Hepatocyte (in vitro differentiated cells): ENCODE results near the gene AQP11. TPM values are rescaled to one million over a fixed set of nuclear protein-coding genes. Genes with fewer than 3 reads are reported as not detected.
"Not testable (repeated sequence)": the region's sequence is repeated elsewhere in the genome, so short reads cannot be mapped to it uniquely, and the experiment has no call there.

Experiments
- DNase-seq: peaks from one replicate; pipeline ENCODE4 v3.0.0-alpha.2; 2016; ENCODE audit warnings: low spot score
- H2AFZ ChIP-seq: fragments of 200-600 bp; sonication (generic); 2 replicates; pipeline ENCODE4 v1.6.0; 2016; ENCODE audit warnings: antibody characterized with exemption, mild to moderate bottlenecking
- H3K27ac ChIP-seq: fragments of 200-600 bp; sonication (generic); 2 replicates; pipeline ENCODE4 v1.5.1; 2016; ENCODE audit warnings: mild to moderate bottlenecking
- H3K27me3 ChIP-seq: fragments of 200-600 bp; sonication (generic); 2 replicates; pipeline ENCODE4 v1.6.1; 2016
- H3K36me3 ChIP-seq: fragments of 200-600 bp; sonication (generic); replicated peaks from 2 replicates; pipeline ENCODE4 v1.5.1; 2016; ENCODE audit warnings: low read depth; ENCODE audit not compliant: insufficient read depth
- H3K4me1 ChIP-seq: fragments of 200-600 bp; sonication (generic); 2 replicates; pipeline ENCODE4 v1.5.1; 2016; ENCODE audit warnings: mild to moderate bottlenecking, moderate library complexity; ENCODE audit not compliant: insufficient read depth
- H3K4me2 ChIP-seq: fragments of 200-600 bp; sonication (generic); 2 replicates; pipeline ENCODE4 v1.6.0; 2016
- H3K4me3 ChIP-seq: fragments of 200-600 bp; sonication (generic); 2 replicates; pipeline ENCODE4 v1.5.1; 2016; ENCODE audit warnings: mild to moderate bottlenecking
- H3K79me2 ChIP-seq: fragments of 200-600 bp; sonication (generic); 2 replicates; pipeline ENCODE4 v1.6.0; 2017; ENCODE audit warnings: mild to moderate bottlenecking
- H3K9me2 ChIP-seq: fragments of 200-600 bp; sonication (generic); replicated peaks from 2 replicates; pipeline ENCODE4 v1.6.0; 2017; ENCODE audit warnings: mild to moderate bottlenecking; ENCODE audit not compliant: insufficient read depth
- H3K9me3 ChIP-seq: fragments of 200-600 bp; sonication (generic); 2 replicates; pipeline ENCODE4 v1.5.1; 2016; ENCODE audit warnings: low read depth, mild to moderate bottlenecking
- H4K20me1 ChIP-seq: fragments of 200-600 bp; sonication (generic); 2 replicates; pipeline ENCODE4 v1.6.0; 2016; ENCODE audit warnings: mild to moderate bottlenecking; ENCODE audit not compliant: insufficient read depth, poor library complexity, severe bottlenecking
- EZH2 ChIP-seq: fragments of 200-600 bp; sonication (generic); IDR thresholded peaks from 2 replicates; pipeline ENCODE4 v1.6.1; 2016; ENCODE audit warnings: antibody characterized with exemption, mild to moderate bottlenecking, borderline replicate concordance
- EZH2phosphoT487 ChIP-seq: fragments of 200-600 bp; sonication (generic); IDR thresholded peaks from one replicate; pipeline ENCODE4 v1.6.1; 2018; ENCODE audit warnings: antibody characterized with exemption, mild to moderate bottlenecking, low read depth, moderate library complexity; ENCODE audit not compliant: unreplicated experiment, severe bottlenecking
- WGBS: methylation state at CpG from one replicate; pipeline ENCODE4 v1.1.6; 2016; ENCODE audit warnings: low lambda C conversion rate; ENCODE audit errors: missing lambda C conversion rate; 5-methylcytosine and 5-hydroxymethylcytosine counted together
- polyA plus RNA-seq: library from polyadenylated mRNA; unstranded; fragments of >200 nt; fragmentation: Nextera tagmentation; extraction: Ambion mirVana; gene quantifications from 2 replicates; pipeline ENCODE4 v1.2.1, GENCODE V29; 2016
- total RNA-seq: library from RNA; depleted of rRNA; stranded (reverse); fragments of >200 nt; gene quantifications from 2 replicates; pipeline ENCODE4 v1.2.3, GENCODE V29; 2014
- TF ChIP-seq, protein P1 (sequence below): fragments of 200-600 bp; sonication (generic); IDR thresholded peaks from 2 replicates; pipeline ENCODE4 v1.5.1; 2016; ENCODE audit warnings: antibody characterized with exemption, mild to moderate bottlenecking; ENCODE audit not compliant: poor library complexity

AQP11 gene
- total and polyA plus RNA-seq, 2 experiments from 2014 or later = 6.6 to 13.5 TPM

DNA sequence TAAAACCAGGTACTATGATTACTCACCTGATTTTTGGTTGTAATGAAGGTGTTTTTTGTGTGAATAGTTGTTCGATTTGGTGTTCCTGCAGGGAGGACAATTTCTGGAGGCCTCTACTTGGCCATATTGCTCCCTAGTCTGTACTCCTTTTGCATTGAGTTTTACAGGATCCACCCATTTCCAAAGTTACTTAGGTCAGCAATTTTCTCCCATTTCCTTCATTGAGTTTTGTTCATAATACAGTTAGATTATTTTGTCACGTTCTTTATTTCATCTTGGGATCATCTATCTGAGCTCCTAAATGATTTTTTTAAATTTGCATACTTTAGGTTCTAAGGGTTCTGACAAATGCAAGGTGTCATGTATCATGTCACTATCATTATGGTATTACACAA is 20.1 kb upstream of the AQP11 start:
- no peaks in the 10 kb centered on the region for H3K36me3 ChIP-seq

DNA sequence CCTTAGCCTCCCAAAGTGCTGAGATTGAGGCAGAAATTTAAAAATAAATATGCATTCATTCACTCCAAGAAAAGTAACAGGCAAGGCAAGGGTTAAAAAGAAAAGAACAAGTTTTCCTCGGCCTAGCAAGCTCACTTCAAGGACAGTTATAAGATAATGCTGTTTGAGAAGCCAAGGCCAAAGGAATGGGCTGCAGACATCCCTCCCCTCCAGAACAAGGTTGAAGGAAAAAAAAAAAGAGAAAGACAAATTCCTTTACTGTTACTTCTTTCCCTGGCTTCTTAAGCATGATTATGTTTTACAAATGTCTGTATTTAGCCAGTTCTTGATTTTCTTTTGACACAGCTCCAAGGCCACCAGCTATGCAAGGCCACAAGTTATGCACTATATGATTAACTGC is 18.9 kb upstream of the AQP11 start:
- H3K4me1 ChIP-seq, DNase-seq, H3K79me2 ChIP-seq, H3K36me3 ChIP-seq, H4K20me1 ChIP-seq, H3K9me2 ChIP-seq, H3K4me3 ChIP-seq, H3K9me3 ChIP-seq, H3K27me3 ChIP-seq, H3K4me2 ChIP-seq, H2AFZ ChIP-seq: not testable (repeated sequence)
- peak overlapping the region; percentile 31 for H3K27ac ChIP-seq
- 0% methylated on average over 1 of the region's 1 CpG for WGBS

More for the DNA sequence above, 20.1 kb upstream of the AQP11 start:
- no peaks in the 10 kb centered on the region for H4K20me1 ChIP-seq
- no peak for DNase-seq
- TF ChIP-seq EZH2phosphoT487 (no peak), EZH2 (no peak)
- TF ChIP-seq, protein P1, sequence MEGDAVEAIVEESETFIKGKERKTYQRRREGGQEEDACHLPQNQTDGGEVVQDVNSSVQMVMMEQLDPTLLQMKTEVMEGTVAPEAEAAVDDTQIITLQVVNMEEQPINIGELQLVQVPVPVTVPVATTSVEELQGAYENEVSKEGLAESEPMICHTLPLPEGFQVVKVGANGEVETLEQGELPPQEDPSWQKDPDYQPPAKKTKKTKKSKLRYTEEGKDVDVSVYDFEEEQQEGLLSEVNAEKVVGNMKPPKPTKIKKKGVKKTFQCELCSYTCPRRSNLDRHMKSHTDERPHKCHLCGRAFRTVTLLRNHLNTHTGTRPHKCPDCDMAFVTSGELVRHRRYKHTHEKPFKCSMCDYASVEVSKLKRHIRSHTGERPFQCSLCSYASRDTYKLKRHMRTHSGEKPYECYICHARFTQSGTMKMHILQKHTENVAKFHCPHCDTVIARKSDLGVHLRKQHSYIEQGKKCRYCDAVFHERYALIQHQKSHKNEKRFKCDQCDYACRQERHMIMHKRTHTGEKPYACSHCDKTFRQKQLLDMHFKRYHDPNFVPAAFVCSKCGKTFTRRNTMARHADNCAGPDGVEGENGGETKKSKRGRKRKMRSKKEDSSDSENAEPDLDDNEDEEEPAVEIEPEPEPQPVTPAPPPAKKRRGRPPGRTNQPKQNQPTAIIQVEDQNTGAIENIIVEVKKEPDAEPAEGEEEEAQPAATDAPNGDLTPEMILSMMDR = no peak
- no peak overlapping the region for H3K4me3 ChIP-seq
- 88% methylated on average over 2 of the region's 2 CpGs for WGBS
- H3K27me3 ChIP-seq = no peaks in the 10 kb centered on the region
- peaks cover 4% of the 10 kb centered on the region for H3K4me1 ChIP-seq
- no peak overlapping the region for H3K27ac ChIP-seq
- no peaks in the 10 kb centered on the region for H3K79me2 ChIP-seq
- no peaks in the 10 kb centered on the region for H3K9me2 ChIP-seq
- no peaks in the 10 kb centered on the region for H3K9me3 ChIP-seq
- no peak overlapping the region for H2AFZ ChIP-seq
- H3K4me2 ChIP-seq = no peak overlapping the region

DNA sequence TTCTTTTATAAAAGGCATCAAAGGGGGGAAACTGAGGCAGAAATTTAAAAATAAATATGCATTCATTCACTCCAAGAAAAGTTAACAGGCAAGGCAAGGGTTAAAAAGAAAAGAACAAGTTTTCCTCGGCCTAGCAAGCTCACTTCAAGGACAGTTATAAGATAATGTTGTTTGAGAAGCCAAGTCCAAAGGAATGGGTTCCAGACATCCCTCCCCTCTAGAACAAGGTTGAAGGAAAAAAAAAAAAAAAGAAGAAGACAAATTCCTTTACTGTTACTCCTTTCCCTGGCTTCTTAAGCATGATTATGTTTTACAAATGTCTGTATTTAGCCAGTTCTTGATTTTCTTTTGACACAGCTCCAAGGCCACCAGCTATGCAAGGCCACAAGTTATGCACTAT is 14.3 kb upstream of the AQP11 start:
- not testable (repeated sequence) for H4K20me1 ChIP-seq, H3K27ac ChIP-seq, H3K4me1 ChIP-seq, H3K36me3 ChIP-seq, H3K4me3 ChIP-seq, DNase-seq, H3K9me3 ChIP-seq, H3K27me3 ChIP-seq, H2AFZ ChIP-seq, H3K9me2 ChIP-seq, H3K79me2 ChIP-seq, H3K4me2 ChIP-seq
- WGBS = 9% methylated on average over 1 of the region's 1 CpG

DNA sequence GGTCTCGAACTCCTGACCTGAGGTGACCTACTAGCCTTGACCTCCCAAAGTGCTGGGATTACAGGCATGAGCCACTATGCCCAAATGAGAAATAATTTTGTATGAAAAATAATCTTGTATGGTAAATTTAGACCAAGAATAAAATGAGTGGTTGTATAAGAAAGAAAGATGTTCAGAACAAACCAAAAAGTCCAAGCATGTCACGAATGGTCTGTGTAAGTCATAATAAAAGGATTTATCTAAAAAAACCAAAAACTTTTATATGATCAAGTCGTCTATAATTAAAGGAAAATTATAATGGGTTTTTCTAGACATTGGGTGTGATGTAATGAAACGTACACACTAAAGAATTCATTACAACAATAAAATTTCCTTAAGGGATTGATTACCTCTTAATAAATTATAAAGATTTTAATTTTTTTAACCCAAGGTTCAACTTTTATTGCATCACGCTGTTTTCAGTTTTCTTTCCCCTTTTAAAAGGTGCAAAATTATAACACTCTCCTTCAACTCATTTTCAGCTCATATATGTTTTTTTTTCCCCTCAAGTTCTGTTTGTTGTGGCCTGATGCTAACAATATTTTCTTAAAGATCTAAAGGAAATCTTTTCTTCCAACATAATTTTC is 8.9 kb upstream of the AQP11 start:
- Histone ChIP-seq H3K9me3 (peaks cover 12% of the 10 kb centered on the region), H3K36me3 (peaks cover 7% of the 10 kb centered on the region), H3K4me2 (no peak overlapping the region), H3K79me2 (no peaks in the 10 kb centered on the region), H3K9me2 (no peaks in the 10 kb centered on the region), H2AFZ (no peak overlapping the region), H3K4me1 (no peaks in the 10 kb centered on the region), H4K20me1 (no peaks in the 10 kb centered on the region), H3K4me3 (no peak overlapping the region), H3K27ac (no peak overlapping the region), H3K27me3 (no peaks in the 10 kb centered on the region)
- 82% methylated on average over 5 of the region's 5 CpGs for whole genome bisulfite sequencing
- no peak for DNase-seq
- TF ChIP-seq EZH2 (no peak), EZH2phosphoT487 (no peak)
- TF ChIP-seq, protein P1 = no peak
